Keratinocyte (primary cell): Measurements from ENCODE around the gene ANXA3.

Experiments
- EZH2 ChIP-seq: IDR thresholded peaks from one replicate; pipeline ENCODE4 v1.6.1; 2012; ENCODE audit warnings: inconsistent platforms, mild to moderate bottlenecking, low read length, moderate library complexity
- TF ChIP-seq, protein P1 (sequence below), 3 experiments: IDR thresholded peaks in 1 of 3; conservative IDR thresholded peaks in 1 of 3; optimal IDR thresholded peaks in 1 of 3; 2 replicates in 2 of 3; 3 replicates in 1 of 3; pipeline versions ENCODE3 to v1.5.1; 2011; ENCODE audit warnings: low read length in 3 of 3, mild to moderate bottlenecking in 3 of 3, moderate library complexity in 2 of 3, control low read depth in 1 of 3, inconsistent platforms in 1 of 3; ENCODE audit not compliant: insufficient read depth in 2 of 3; ENCODE audit errors: extremely low read depth in 1 of 3

- TF ChIP-seq, protein P1, sequence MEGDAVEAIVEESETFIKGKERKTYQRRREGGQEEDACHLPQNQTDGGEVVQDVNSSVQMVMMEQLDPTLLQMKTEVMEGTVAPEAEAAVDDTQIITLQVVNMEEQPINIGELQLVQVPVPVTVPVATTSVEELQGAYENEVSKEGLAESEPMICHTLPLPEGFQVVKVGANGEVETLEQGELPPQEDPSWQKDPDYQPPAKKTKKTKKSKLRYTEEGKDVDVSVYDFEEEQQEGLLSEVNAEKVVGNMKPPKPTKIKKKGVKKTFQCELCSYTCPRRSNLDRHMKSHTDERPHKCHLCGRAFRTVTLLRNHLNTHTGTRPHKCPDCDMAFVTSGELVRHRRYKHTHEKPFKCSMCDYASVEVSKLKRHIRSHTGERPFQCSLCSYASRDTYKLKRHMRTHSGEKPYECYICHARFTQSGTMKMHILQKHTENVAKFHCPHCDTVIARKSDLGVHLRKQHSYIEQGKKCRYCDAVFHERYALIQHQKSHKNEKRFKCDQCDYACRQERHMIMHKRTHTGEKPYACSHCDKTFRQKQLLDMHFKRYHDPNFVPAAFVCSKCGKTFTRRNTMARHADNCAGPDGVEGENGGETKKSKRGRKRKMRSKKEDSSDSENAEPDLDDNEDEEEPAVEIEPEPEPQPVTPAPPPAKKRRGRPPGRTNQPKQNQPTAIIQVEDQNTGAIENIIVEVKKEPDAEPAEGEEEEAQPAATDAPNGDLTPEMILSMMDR (optimal IDR thresholded peaks at IDR 0.05 in 1 of 3, IDR thresholded peaks at IDR 0.05 in 1 of 3, conservative IDR thresholded peaks at IDR 0.05 in 1 of 3; ENCODE audit: extremely low read depth in 1 of 3, insufficient read depth in 2 of 3, low read length in 3 of 3): no peak
- TF ChIP-seq EZH2: no peak
Observed at GRCh38 chr4:78654807-78655206, 103.2 kb downstream of the ANXA3 start.
